ENCODE data around the gene MRPL50. TPM values are rescaled to one million over a fixed set of nuclear protein-coding genes. Genes with fewer than 3 reads are reported as not detected.

MRPL50 gene
- polyA plus RNA-seq, 4 donors: 7.3 to 25.4 (median 11.6) TPM

DNA sequence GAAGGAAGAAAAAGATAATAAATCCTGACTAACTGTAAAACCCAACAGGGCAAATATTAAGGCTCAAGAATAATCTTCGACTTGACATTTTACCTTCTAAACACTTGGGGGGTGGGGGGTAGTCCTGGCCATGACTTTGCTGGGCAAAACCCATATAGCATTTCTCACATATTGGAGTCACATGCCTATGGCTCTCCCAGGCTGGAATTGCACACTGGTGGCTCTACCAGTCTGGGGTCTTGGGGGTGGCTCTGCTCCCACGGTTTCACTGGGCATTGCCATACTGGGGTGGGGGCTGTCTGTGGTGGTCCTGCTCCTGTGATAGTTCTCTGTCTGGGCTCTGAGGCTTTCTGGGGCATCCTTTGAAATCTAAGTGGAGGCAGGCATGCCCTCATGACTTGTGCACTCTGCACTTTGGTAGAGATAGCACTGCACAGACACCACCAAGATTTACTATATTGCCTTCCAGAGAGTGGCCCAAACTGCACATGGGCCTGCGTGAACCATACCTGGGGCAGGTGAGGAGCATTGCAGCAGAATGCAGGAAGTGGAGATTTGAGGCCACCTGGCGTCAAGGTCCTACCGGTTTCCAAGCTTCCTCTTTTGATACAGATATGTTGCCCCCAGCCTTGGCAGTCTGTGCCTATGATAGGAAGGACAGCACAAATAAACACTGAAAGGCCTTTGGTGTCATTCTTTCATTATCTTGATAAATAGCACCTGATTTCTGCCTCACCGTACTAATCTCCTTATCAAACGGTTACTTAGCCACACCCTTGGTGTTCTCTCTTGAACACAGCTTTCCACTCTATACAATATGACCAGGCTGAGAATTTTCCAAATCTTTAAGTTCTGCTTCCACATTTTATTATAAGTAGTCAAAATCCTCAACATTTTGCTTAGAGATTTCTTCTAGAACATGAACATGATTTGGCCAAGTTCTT, 43.4 kb downstream of the MRPL50 start:
- Histone ChIP-seq H3K36me3 (ENCODE audit: control insufficient read depth in 3 of 3, insufficient read depth in 2 of 3, low read depth in 1 of 3, low read length in 3 of 3) (no peaks in the 10 kb centered on the region), H3K27ac (ENCODE audit: low read depth in 1 of 3, low read length in 2 of 3) (peak overlapping the region; percentile 45 to 83 (median 78))
- no peak for FAIRE-seq

DNA sequence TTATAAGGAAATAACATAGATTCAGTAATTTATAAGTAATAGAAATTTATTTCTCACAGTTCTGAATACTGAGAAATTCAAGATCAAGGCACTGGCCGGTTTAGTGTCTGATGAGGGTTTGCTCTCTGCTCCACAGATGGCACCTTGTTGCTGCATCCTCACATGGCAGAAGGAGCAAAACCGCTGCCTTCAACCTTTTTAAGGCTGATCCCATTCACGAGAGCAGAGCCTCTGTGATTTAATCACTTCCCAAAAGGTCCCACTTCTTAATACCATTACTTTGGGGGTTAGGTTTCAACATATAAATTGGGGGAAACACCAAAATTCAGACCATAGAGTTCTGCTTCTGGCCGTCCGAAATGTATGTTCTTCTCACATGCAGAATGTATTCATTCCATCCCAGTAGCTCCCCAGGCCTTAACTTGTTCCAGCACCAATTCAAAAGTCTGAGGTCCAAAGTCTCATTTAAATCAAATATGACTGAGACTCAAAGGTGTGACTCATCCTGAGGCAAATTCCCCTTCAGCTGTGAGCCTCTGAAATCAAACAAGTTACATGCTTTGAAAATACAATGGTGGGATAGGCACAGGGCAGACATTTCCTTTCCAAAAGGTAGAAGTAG, 44.2 kb downstream of the MRPL50 start:
- FAIRE-seq: no peak
- Histone ChIP-seq H3K27ac (ENCODE audit: low read depth in 1 of 3, low read length in 2 of 3) (peak overlapping the region in 2 of 3 donors; percentile 45 to 83), H3K4me1 (ENCODE audit: control insufficient read depth in 3 of 3, insufficient read depth in 2 of 3, low read depth in 1 of 3, low read length in 2 of 3) (peaks cover 7 to 30% (median 8%) of the 10 kb centered on the region in 3 donors)

More for the DNA sequence above, 43.4 kb downstream of the MRPL50 start:
- Histone ChIP-seq H3K4me1 (ENCODE audit: control insufficient read depth in 3 of 3, insufficient read depth in 2 of 3, low read depth in 1 of 3, low read length in 2 of 3) (peaks cover 7 to 30% (median 8%) of the 10 kb centered on the region in 3 donors), H3K9me3 (ENCODE audit: control insufficient read depth in 2 of 2, insufficient read depth in 1 of 2, low read depth in 1 of 2, low read length in 1 of 2) (peaks cover 0 to 4% of the 10 kb centered on the region in 2 donors), H3K27me3 (ENCODE audit: control insufficient read depth in 3 of 3, insufficient read depth in 3 of 3, low read length in 3 of 3) (peaks cover 0 to 4% (median 0%) of the 10 kb centered on the region in 3 donors), H3K4me3 (ENCODE audit: low read depth in 1 of 3, low read length in 3 of 3) (no peak overlapping the region)
- DNase-seq: peak; percentile 55 to 61
- 23 to 55% (median 27%) methylated on average over 7 of the region's 7 CpGs for WGBS, 3 donors

DNA sequence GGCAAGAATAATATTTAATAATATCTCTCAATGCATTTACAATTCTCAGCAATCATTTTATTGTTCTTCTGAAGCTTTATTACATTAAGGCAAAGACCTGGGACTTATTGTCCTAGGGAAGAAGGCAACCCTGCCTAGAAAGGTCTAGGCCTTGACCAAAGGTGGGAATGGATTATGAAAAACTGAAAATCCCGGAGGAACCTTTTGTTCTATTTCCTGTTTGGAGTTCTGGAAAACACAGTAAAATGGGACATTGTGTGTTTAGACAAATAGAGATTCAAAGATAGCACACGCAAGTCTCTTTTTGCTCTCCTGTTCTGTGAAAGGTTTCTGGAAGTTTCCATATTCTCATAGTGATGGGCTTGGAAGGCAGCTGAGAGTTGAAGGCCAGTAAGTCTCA, 44.7 kb downstream of the MRPL50 start:
- peaks cover 7 to 30% (median 8%) of the 10 kb centered on the region in 3 donors for H3K4me1 ChIP-seq (ENCODE audit: control insufficient read depth in 3 of 3, insufficient read depth in 2 of 3, low read depth in 1 of 3, low read length in 2 of 3)
- no peak overlapping the region for H3K27ac ChIP-seq (ENCODE audit: low read depth in 1 of 3, low read length in 2 of 3)
- FAIRE-seq (no peak), DNase-seq (peak in 1 of 2 donors; percentile 1)
- peaks cover 0 to 4% (median 0%) of the 10 kb centered on the region in 3 donors for H3K27me3 ChIP-seq (ENCODE audit: control insufficient read depth in 3 of 3, insufficient read depth in 3 of 3, low read length in 3 of 3)
- H3K4me3 ChIP-seq (ENCODE audit: low read depth in 1 of 3, low read length in 3 of 3): no peak overlapping the region
- 69 to 76% (median 69%) methylated on average over 2 of the region's 2 CpGs for WGBS, 3 donors
- peaks cover 0 to 4% of the 10 kb centered on the region in 2 donors for H3K9me3 ChIP-seq (ENCODE audit: control insufficient read depth in 2 of 2, insufficient read depth in 1 of 2, low read depth in 1 of 2, low read length in 1 of 2)
- no peaks in the 10 kb centered on the region for H3K36me3 ChIP-seq (ENCODE audit: control insufficient read depth in 3 of 3, insufficient read depth in 2 of 3, low read depth in 1 of 3, low read length in 3 of 3)

More for the DNA sequence above, 44.2 kb downstream of the MRPL50 start:
- H3K4me3 ChIP-seq (ENCODE audit: low read depth in 1 of 3, low read length in 3 of 3): no peak overlapping the region
- H3K9me3 ChIP-seq (ENCODE audit: control insufficient read depth in 2 of 2, insufficient read depth in 1 of 2, low read depth in 1 of 2, low read length in 1 of 2): peaks cover 0 to 4% of the 10 kb centered on the region in 2 donors
- WGBS, 3 donors: 39 to 74% (median 59%) methylated on average over 5 of the region's 5 CpGs
- no peaks in the 10 kb centered on the region for H3K36me3 ChIP-seq (ENCODE audit: control insufficient read depth in 3 of 3, insufficient read depth in 2 of 3, low read depth in 1 of 3, low read length in 3 of 3)
- peaks cover 0 to 4% (median 0%) of the 10 kb centered on the region in 3 donors for H3K27me3 ChIP-seq (ENCODE audit: control insufficient read depth in 3 of 3, insufficient read depth in 3 of 3, low read length in 3 of 3)
- DNase-seq: peak; percentile 82 to 92

DNA sequence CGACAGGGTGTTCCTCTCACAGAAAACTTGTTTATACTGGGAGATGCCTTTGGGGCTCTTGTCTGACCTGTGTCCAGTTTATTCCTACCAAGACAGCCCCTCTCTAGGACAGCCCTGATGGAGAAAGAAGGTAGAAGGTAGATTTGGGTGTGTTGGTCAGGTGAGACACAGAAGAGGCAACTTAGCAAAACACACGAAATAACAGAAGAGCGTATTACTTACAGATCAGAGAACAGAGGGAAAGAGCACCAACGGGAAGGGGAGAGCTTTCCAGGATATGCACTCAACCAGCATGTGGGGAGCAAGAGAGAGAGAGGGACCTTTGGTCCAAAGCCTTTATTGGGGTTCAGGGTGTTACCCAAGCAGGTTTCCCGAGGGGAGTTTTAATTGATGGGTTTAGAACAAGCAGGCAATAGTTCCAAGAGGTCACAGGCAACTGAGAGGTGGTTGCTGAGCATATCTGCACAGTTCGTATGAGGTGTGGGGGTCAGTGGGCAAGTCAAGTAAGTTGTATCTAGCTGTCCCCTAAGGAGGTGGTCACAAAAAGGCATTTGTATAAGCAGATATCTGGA, 45.4 kb downstream of the MRPL50 start:
- peaks cover 0 to 4% of the 10 kb centered on the region in 2 donors for H3K9me3 ChIP-seq (ENCODE audit: control insufficient read depth in 2 of 2, insufficient read depth in 1 of 2, low read depth in 1 of 2, low read length in 1 of 2)
- H3K4me1 ChIP-seq (ENCODE audit: control insufficient read depth in 3 of 3, insufficient read depth in 2 of 3, low read depth in 1 of 3, low read length in 2 of 3): peaks cover 7 to 30% (median 8%) of the 10 kb centered on the region in 3 donors
- peak overlapping the region in 1 of 3 donors; percentile 13 for H3K27ac ChIP-seq (ENCODE audit: low read depth in 1 of 3, low read length in 2 of 3)
- no peak overlapping the region for H3K4me3 ChIP-seq (ENCODE audit: low read depth in 1 of 3, low read length in 3 of 3)
- DNase-seq (peak; percentile 32 to 67), FAIRE-seq (no peak)
- H3K27me3 ChIP-seq (ENCODE audit: control insufficient read depth in 3 of 3, insufficient read depth in 3 of 3, low read length in 3 of 3): peaks cover 0 to 4% (median 0%) of the 10 kb centered on the region in 3 donors
- H3K36me3 ChIP-seq (ENCODE audit: control insufficient read depth in 3 of 3, insufficient read depth in 2 of 3, low read depth in 1 of 3, low read length in 3 of 3): no peaks in the 10 kb centered on the region
- 22 to 64% (median 39%) methylated on average over 6 of the region's 6 CpGs for WGBS, 3 donors

DNA sequence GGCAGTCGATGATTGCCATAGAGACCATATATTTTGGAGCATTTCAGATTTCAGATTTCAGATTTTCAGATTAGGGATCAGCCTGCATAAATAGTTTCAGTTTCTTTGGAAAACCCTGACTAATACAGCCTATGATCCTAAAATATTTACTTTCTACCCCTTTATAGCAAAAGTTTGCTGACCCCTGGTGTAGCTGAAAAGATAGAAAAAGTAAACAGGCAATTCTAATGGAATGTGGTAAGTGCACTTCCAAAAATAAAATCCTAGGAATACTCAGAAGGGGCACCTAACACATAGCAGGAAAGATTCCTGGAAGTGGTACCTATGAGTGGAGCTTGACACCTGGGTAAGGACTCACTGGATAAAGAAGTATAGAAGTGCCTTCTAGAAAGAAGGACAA, 48.1 kb downstream of the MRPL50 start:
- H3K27ac ChIP-seq (ENCODE audit: low read depth in 1 of 3, low read length in 2 of 3): no peak overlapping the region
- no peaks in the 10 kb centered on the region for H3K9me3 ChIP-seq (ENCODE audit: control insufficient read depth in 2 of 2, insufficient read depth in 1 of 2, low read depth in 1 of 2, low read length in 1 of 2)
- no peak for DNase-seq
- no peak for FAIRE-seq
- no peaks in the 10 kb centered on the region for H3K36me3 ChIP-seq (ENCODE audit: control insufficient read depth in 3 of 3, insufficient read depth in 2 of 3, low read depth in 1 of 3, low read length in 3 of 3)
- H3K27me3 ChIP-seq (ENCODE audit: control insufficient read depth in 3 of 3, insufficient read depth in 3 of 3, low read length in 3 of 3): peaks cover 0 to 4% (median 0%) of the 10 kb centered on the region in 3 donors
- H3K4me3 ChIP-seq (ENCODE audit: low read depth in 1 of 3, low read length in 3 of 3): no peak overlapping the region
- H3K4me1 ChIP-seq (ENCODE audit: control insufficient read depth in 3 of 3, insufficient read depth in 2 of 3, low read depth in 1 of 3, low read length in 2 of 3): peaks cover 7 to 23% (median 8%) of the 10 kb centered on the region in 3 donors
- WGBS, 3 donors: 26 to 65% (median 43%) methylated on average over 1 of the region's 1 CpG

DNA sequence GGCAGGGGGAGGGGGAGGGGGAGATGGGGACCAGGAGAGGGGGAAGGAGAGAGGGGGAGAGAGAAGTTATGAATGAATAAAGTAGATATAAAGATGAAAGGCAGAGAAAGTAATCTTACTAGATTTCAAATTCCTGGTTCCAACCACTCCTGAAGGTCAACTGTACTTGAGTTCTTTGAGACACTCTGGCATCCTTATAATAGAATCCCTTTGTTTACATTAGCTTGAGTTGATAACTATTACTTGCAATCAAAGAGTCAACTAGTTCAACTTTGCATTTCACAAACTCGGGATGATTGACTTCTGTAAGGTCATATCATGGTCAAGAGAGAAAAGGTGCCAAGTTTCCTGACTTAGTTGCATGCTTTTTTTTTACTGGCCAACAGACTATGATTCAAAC, 55.8 kb downstream of the MRPL50 start:
- no peak for DNase-seq
- Histone ChIP-seq H3K9me3 (ENCODE audit: control insufficient read depth in 2 of 2, insufficient read depth in 1 of 2, low read depth in 1 of 2, low read length in 1 of 2) (no peaks in the 10 kb centered on the region), H3K4me3 (ENCODE audit: low read depth in 1 of 3, low read length in 3 of 3) (no peak overlapping the region), H3K27me3 (ENCODE audit: control insufficient read depth in 3 of 3, insufficient read depth in 3 of 3, low read length in 3 of 3) (no peaks in the 10 kb centered on the region), H3K27ac (ENCODE audit: low read depth in 1 of 3, low read length in 2 of 3) (no peak overlapping the region), H3K4me1 (ENCODE audit: control insufficient read depth in 3 of 3, insufficient read depth in 2 of 3, low read depth in 1 of 3, low read length in 2 of 3) (no peaks in the 10 kb centered on the region), H3K36me3 (ENCODE audit: control insufficient read depth in 3 of 3, insufficient read depth in 2 of 3, low read depth in 1 of 3, low read length in 3 of 3) (no peaks in the 10 kb centered on the region)
- no peak for FAIRE-seq
- WGBS, 3 donors: 9 to 45% (median 23%) methylated on average over 1 of the region's 1 CpG

DNA sequence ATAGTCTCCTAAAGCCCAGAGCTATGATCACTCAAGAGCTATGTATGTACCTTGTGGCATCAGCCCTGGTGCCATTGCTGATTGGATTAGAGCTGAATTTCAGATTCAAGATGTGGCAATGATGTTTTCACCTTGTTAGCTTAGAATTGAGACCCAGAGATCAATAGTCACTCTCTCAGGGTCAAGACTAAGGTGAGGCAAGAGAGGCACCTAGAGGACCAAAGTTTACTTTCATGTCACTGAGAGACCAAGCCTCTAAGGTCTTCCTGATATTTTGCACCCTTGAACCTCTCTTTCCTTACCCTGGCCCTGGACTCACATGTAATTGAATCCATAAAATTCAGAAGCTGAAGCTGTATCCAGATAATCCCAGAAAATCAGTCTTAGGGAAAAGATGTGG, 56.5 kb downstream of the MRPL50 start:
- no peak for DNase-seq
- no peak for FAIRE-seq
- no peak overlapping the region for H3K27ac ChIP-seq (ENCODE audit: low read depth in 1 of 3, low read length in 2 of 3)
- no peaks in the 10 kb centered on the region for H3K4me1 ChIP-seq (ENCODE audit: control insufficient read depth in 3 of 3, insufficient read depth in 2 of 3, low read depth in 1 of 3, low read length in 2 of 3)
- no peaks in the 10 kb centered on the region for H3K9me3 ChIP-seq (ENCODE audit: control insufficient read depth in 2 of 2, insufficient read depth in 1 of 2, low read depth in 1 of 2, low read length in 1 of 2)
- H3K36me3 ChIP-seq (ENCODE audit: control insufficient read depth in 3 of 3, insufficient read depth in 2 of 3, low read depth in 1 of 3, low read length in 3 of 3): no peaks in the 10 kb centered on the region
- H3K4me3 ChIP-seq (ENCODE audit: low read depth in 1 of 3, low read length in 3 of 3): no peak overlapping the region
- no peaks in the 10 kb centered on the region for H3K27me3 ChIP-seq (ENCODE audit: control insufficient read depth in 3 of 3, insufficient read depth in 3 of 3, low read length in 3 of 3)

Data from small intestine (tissue), 7 donors.